SU-DHL-6 (cell line): ENCODE measurements around the gene CYP2E1.

Experiments
- CTCF ChIP-seq: fragments of 200-600 bp; sonication (generic); IDR thresholded peaks from one replicate; pipeline ENCODE4 v1.5.1; 2017; ENCODE audit warnings: antibody characterized with exemption, mild to moderate bottlenecking, low read length, moderate library complexity; ENCODE audit not compliant: insufficient read depth, poor library complexity, severe bottlenecking
- EZH2phosphoT487 ChIP-seq: fragments of 200-600 bp; sonication (generic), shearing (Covaris generic); conservative IDR thresholded peaks from 2 replicates; pipeline ENCODE4 v1.6.1; 2018; ENCODE audit warnings: mild to moderate bottlenecking, antibody characterized with exemption, low read length, moderate library complexity, mixed read lengths

GRCh38 chr10:133544506-133544905 lies 17.3 kb downstream of the CYP2E1 start:
- TF ChIP-seq CTCF (no peak), EZH2phosphoT487 (no peak)
